NCI-H146 (cell line): ENCODE measurements around the gene STK32C.
A peak's percentile ranks its signal among the peaks of the same experiment; 100 is the strongest.
"Not testable (repeated sequence)": the region's sequence is repeated elsewhere in the genome, so short reads cannot be mapped to it uniquely, and the experiment has no call there.

Experiments used
- DNase-seq: peaks from one replicate; lab custom pipeline; 2025; lab: John Stamatoyannopoulos, UW

STK32C gene

DNA sequence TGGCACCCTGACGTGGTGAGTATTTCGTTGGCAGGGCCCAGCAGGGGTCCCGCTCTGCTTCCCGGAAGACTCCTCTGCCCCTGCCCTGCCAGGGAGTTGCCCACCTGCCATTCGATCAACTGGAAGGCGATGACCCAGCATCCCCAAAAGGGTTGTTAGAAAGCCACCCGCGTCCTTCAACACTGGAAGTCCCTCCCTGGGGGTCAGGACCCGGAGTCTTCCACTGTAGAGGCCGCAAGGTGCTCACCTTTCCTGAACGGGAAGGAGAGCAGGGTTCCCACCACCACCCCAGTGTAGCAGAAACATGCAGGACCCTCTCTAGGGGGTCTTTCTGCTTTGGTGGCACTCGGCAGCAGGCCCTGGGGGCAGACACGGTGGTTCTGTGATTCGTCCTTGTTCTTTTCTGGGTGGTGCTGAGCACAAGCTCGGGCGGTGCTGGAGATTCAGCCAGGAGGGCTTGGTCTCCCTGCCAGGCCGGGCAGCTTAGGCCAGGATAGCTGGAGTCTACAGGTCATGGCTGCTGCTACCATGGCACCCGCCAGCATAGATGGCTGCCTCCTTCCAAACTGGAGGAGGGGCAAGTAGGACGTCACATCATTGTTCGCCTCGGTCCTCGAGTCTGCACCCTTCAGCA lies 140.6 kb downstream of the STK32C start:
- no peak for DNase-seq

- DNase-seq, result no peak
Measured at GRCh38 chr10:132166216-132166950, 141.4 kb downstream of the STK32C start.

- DNase-seq, result no peak
Measured at GRCh38 chr10:132165416-132165980, 142.3 kb downstream of the STK32C start.

DNA sequence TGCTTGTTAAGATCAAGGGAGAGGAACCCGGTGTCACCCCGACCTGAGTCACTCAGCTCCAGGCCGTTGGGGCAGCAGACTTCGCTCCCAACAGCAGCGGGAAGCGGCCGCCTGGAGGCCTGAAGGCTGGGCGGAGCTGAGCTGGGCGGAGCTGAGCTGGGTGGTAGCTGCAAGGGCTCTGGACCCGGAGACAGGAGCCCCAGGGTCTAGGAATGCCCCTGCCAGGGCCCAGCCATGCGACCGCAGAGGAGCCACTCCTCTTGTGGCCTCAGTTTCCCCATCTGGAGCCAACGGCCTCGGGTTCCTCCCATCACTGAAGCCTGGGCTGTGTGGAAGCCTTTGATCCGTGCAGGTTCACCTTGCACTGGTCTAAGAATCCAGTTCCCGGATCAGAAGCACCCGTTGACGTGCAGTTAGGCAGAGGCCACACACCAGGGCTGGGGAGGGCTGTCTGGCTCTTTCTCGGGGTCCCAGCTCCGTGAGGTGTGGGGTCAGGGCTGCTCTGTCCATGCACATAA lies 142.9 kb downstream of the STK32C start:
- DNase-seq, result peak; percentile 41

DNA sequence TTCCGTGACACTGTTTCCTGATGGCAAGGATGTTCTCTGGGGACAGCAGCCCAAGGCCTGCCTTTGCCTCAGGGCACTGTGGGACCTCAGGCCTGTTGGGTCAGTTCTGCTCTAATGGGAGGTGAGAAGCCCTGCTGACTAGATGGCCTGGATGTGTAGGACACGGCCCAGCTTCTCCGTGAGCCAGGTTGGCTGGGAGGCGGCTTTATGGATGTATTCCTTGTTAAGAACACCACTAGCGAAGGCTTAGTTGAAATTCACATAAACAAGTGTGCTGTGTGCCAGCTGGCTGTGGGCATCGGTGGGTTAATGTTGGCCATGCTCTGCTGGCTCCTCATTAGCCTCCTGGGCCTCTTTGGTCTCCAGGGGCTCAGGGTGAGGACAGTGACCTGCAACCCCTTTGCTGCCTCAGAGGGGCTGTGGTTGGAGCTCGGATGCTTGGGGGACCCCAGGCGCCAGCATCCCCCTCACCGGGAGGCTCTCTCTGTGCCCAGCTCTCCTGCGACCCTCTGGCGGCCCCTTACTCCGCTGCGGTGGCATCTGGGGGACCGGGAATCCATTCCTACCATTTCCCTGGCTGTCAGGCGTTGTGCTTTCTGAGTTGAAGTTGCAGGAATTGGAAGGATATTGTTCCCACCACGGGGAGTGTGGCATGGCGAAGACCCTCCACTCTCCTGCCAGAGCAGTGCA lies 143.8 kb downstream of the STK32C start:
- DNase-seq, result no peak

GRCh38 chr10:132163278-132163765 lies 144.4 kb downstream of the STK32C start:
- DNase-seq, result peak; percentile 96

DNA sequence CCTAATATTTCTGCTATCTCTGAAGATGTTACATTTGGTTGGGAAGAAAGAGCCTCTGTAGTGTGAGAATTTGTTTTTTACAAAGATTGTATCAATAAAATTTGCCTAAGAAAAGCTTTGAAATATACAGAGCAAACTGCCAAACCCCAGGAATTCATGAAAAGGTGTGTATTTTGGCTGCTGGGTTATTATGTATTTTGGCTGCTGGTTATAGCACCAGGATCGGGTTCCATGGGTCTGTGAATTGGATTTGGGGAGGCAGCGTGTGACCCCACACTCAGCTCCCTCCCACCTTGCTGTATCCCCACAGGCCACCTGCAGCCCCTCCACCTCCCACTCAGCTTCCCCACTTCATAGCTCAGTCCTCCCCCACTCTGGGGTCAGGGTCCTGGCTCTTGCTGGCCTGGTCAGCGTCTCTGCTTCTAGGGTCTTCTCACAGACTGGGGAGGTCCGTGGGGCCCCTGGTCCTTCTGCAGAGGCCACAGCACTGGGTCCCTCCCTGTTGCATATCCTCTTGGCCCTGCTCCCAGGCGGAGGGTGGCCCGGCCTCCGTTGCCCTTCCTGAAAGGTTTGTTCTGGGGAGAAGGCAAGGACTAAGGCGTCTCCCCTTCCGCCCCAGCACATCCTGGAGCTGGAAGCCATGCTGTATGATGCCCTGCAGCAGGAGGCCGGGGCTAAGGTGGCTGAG lies 145.0 kb downstream of the STK32C start:
- no peak for DNase-seq

- no peak for DNase-seq
Measured at GRCh38 chr10:132162021-132162531, 145.7 kb downstream of the STK32C start.

DNA sequence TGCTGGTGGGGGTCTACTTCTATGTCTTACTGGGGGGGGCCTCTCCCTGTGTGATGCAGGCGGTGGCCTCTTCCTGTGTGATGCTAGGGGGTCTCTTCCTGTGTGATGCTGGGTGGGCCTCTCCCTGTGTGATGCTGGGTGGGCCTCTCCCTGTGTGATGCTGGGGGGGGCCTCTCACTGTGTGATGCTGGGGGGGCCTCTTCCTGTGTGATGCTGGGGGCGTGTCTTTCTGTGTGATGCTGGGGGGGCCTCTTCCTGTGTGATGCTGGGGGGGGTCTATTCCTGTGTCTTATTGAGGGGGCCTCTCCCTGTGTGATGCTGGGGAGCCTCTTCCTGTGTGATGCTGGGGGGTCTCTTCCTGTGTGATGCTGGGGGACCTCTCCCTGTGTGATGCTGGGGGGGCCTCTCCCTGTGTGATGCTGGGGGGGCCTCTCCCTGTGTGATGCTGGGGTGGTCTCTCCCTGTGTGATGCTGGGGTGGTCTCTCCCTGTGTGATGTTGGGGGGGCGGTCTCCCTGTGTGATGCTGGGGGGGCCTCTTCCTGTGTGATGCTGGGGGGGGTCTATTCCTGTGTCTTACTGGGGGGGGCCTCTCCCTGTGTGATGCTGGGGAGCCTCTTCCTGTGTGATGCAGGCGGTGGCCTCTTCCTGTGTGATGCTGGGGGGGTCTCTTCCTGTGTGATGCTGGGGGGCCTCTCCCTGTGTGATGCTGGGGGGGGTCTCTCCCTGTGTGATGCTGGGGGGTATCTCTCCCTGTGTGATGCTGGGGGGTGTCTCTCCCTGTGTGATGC lies 146.7 kb downstream of the STK32C start:
- not testable (repeated sequence) for DNase-seq

GRCh38 chr10:132160231-132160630 lies 147.5 kb downstream of the STK32C start:
- not testable (repeated sequence) for DNase-seq

- not testable (repeated sequence) for DNase-seq
Measured at GRCh38 chr10:132159302-132160230, 148.2 kb downstream of the STK32C start.

- no peak for DNase-seq
Measured at GRCh38 chr10:132158823-132159222, 148.9 kb downstream of the STK32C start.

GRCh38 chr10:132158122-132158741 lies 149.5 kb downstream of the STK32C start:
- no peak for DNase-seq
